Ovary (tissue), 3 donors: ENCODE measurements around the gene ENOX2.

ENCODE experiments used
- CTCF ChIP-seq, 3 donors: fragments of 450-650 bp in 2 of 3; fragments of 200-600 bp in 1 of 3; IDR thresholded peaks; one replicate each; pipeline versions ENCODE4 v1.5.1 to v1.8.0; 2016 to 2022; ENCODE audit warnings: antibody characterized with exemption in 3 of 3, mild to moderate bottlenecking in 1 of 3
- EP300 ChIP-seq: sonication (generic); formaldehyde crosslinking; IDR thresholded peaks from one replicate; pipeline ENCODE4 v1.6.1; 2017; ENCODE audit warnings: antibody characterized with exemption
- POLR2A ChIP-seq: fragments of 450-650 bp; IDR thresholded peaks from one replicate; pipeline ENCODE4 v1.6.1; 2017; ENCODE audit warnings: antibody characterized with exemption, mild to moderate bottlenecking, moderate library complexity
- donor health status: DM: no; HTN: no; CAD: no.

GRCh38 chrX:130606425-130606824 lies 296.6 kb downstream of the ENOX2 start:
- TF ChIP-seq CTCF (IDR thresholded peaks at IDR 0.05), result no peak
- no peak for TF ChIP-seq EP300
- no peak for TF ChIP-seq POLR2A
